GM18868 (cell line): ENCODE measurements around the gene PTH2R.

Source experiments
- ATAC-seq: cut with Tn5 transposase; IDR thresholded peaks from one replicate; pipeline ENCODE4 v1.9.1; 2021; ENCODE audit warnings: mild to moderate bottlenecking, moderate library complexity; ENCODE audit not compliant: unreplicated experiment

Gene PTH2R

DNA sequence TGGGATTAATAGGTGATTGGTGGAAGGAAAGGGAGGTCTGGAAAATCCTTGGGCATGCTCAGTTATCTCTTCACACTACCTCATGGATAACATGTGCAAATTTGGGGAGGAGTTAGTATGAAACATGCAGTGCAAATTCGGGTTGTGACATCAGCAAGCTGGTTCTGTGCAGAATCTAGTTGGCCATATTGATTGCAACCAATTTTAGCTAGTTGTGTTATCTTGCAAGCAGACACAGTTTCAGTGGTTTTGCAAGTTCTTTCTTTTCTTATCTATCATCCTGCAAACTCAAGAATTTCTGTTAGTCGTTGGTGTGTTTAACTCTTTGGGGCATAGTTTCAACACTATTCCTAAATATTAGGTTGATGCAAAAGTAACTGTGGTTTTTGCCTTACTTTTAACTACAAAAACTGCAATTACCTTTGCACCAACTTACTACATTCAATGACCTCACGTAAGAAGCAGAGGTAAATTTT is 135.4 kb downstream of the PTH2R start:
- no peak for ATAC-seq

DNA sequence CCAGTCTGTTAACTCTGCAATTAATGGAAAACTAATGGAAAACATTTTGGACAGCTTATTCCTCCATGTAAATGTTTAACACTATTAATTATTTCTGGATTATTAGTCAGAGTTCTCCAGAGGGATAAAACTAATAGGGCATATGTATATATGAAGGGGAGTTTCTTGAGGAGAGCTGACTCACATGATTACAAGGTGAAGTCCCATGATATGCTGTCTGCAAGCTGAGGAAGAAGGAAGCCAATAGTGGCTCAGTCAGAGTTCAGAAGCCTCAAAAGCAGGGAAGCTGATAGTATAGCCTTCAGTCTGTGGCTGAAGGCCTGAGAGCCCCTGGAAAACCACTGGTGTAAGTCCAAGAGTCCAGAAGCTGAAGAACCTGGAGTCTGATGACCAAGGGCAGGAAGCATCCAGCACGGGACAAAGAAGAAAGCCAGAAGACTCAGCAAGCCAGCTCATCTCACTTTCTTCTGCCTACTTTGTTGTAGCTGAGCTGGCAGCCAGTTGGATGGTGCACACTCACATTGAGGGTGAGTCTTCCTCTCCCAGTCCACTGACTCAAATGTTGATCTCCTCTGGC is 136.0 kb downstream of the PTH2R start:
- ATAC-seq: no peak
